Dendritic cell treated with granulocyte-macrophage colony-stimulating factor and Interleukin-4, amounts not matched to agents 40 ng/mL and 50 ng/mL, for 4 days (primary cell): ENCODE results near the gene LMF1.

Source experiments
- H3K27ac Mint-ChIP-seq: one replicate; pipeline ENCODE4 v1.8.0; 2022; ENCODE audit warnings: mild to moderate bottlenecking, mixed read lengths
- H3K27me3 Mint-ChIP-seq: one replicate; pipeline ENCODE4 v1.8.0; 2022; ENCODE audit warnings: mild to moderate bottlenecking, mixed read lengths
- H3K36me3 Mint-ChIP-seq: one replicate; pipeline ENCODE4 v1.8.0; 2022; ENCODE audit warnings: low read depth, mixed read lengths
- H3K4me1 Mint-ChIP-seq: one replicate; pipeline ENCODE4 v1.8.0; 2022; ENCODE audit warnings: low read depth, mixed read lengths
- H3K4me3 Mint-ChIP-seq: one replicate; pipeline ENCODE4 v1.8.0; 2022; ENCODE audit warnings: mild to moderate bottlenecking, moderate library complexity, mixed read lengths
- H3K9me3 Mint-ChIP-seq: one replicate; pipeline ENCODE4 v1.8.0; 2022; ENCODE audit warnings: mixed read lengths
- intact Hi-C: fragments of 100-400 bp; cut with micrococcal nuclease; formaldehyde crosslinking; loops from one replicate; pipeline ENCODE4 v1.15.0; 2022

LMF1 gene

GRCh38 chr16:881219-882097, 89.3 kb downstream of the LMF1 start:
- intact Hi-C loops = no loop called here
- H3K4me1 Mint-ChIP-seq = peaks cover 19% of the 10 kb centered on the region
- no peak overlapping the region for H3K4me3 Mint-ChIP-seq

DNA sequence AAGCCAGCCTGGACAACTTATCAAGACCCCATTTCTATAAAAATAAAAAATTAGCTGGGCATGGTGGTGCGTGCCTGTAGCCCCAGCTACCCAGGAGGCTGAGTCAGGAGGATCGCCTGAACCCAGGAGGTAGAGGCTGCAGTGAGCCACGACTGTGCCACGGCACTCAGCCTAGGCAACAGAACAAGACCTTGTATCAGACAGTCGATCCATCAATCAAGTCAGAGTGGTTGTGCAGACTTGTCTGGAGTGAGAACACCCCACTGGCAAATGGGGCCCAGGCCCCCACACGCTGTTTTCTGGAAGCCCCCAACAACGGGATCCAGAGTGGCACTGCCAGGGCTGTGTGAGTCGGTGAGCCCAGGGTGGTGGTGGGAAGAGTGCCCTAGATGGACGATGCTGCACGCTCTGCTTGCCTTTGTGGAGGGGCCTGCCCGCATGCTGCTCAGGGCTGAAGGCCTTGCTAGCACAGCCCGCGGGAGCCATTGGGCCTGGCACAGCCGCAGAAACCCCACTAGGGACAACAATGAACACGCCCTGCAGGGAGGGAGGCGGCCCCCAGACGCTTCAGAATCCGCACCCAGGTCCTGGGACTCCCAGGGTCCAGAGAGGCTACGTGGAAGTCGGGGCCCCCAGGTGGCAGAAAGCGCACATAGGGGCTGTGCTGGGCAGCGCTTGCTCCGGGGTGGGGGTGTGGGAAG, 90.2 kb downstream of the LMF1 start:
- H3K27ac Mint-ChIP-seq = no peak overlapping the region
- H3K4me3 Mint-ChIP-seq = no peak overlapping the region
- peaks cover 45% of the 10 kb centered on the region for H3K27me3 Mint-ChIP-seq
- H3K36me3 Mint-ChIP-seq = peaks cover 5% of the 10 kb centered on the region
- intact Hi-C loops = no loop called here
- H3K4me1 Mint-ChIP-seq = peaks cover 20% of the 10 kb centered on the region
- no peaks in the 10 kb centered on the region for H3K9me3 Mint-ChIP-seq

More at GRCh38 chr16:881219-882097, 89.3 kb downstream of the LMF1 start:
- H3K9me3 Mint-ChIP-seq = no peaks in the 10 kb centered on the region
- no peak overlapping the region for H3K27ac Mint-ChIP-seq
- peaks cover 40% of the 10 kb centered on the region for H3K27me3 Mint-ChIP-seq
- no peaks in the 10 kb centered on the region for H3K36me3 Mint-ChIP-seq

- intact Hi-C loops = no loop called here
- Mint-ChIP-seq H3K27me3 (peaks cover 50% of the 10 kb centered on the region), H3K4me1 (peaks cover 20% of the 10 kb centered on the region), H3K9me3 (no peaks in the 10 kb centered on the region), H3K27ac (no peak overlapping the region), H3K36me3 (peaks cover 10% of the 10 kb centered on the region), H3K4me3 (no peak overlapping the region)
Observed at GRCh38 chr16:879986-880385, 90.8 kb downstream of the LMF1 start.

DNA sequence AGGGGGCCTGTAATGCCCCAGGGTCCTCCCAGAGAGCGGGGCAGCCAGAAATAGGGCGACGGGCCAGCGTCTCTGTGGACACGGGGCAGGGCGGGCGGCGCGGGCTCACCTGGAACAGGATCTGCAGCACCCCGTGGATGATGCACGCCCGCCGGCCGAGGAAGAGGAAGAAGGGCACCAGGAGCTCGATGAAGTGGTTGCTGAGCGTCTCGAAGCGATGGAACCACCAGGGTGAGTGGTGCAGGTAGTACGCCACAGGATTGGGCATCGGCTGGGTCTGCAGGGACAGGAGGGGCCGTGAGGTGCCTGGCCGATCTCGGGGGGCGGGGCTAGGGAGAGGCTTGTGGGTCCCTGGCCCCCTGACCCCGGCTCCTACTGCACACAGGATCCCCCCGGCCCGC, 91.3 kb downstream of the LMF1 start:
- Mint-ChIP-seq H3K36me3 (peaks cover 16% of the 10 kb centered on the region), H3K27me3 (peaks cover 55% of the 10 kb centered on the region), H3K9me3 (no peaks in the 10 kb centered on the region), H3K4me3 (no peak overlapping the region), H3K4me1 (peaks cover 20% of the 10 kb centered on the region), H3K27ac (no peak overlapping the region)
- intact Hi-C loops = no loop called here

DNA sequence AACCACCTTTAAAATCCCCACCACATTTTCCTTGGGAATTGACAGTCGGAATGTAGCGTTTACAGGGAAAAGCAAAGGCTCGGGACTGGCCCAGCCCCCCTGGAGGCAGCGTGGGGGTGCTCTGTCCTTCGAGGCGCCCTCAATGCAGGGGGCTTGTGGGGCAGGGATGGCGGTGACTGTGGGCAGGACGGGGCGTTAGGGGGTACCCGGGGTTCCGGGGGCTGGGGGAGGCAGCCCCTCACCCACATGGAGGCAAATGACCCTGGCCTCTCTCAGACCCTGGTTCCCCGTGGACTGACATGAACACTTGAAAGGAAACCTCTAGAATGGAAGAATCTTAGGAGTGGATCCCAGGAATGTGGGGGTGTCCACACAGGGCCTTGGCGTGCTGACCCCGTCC, 91.9 kb downstream of the LMF1 start:
- intact Hi-C loops = no loop called here
- H3K36me3 Mint-ChIP-seq = peaks cover 19% of the 10 kb centered on the region
- no peak overlapping the region for H3K27ac Mint-ChIP-seq
- H3K27me3 Mint-ChIP-seq = peaks cover 57% of the 10 kb centered on the region
- H3K4me3 Mint-ChIP-seq = no peak overlapping the region
- H3K9me3 Mint-ChIP-seq = no peaks in the 10 kb centered on the region
- H3K4me1 Mint-ChIP-seq = peaks cover 20% of the 10 kb centered on the region

- H3K27ac Mint-ChIP-seq = no peak overlapping the region
- peaks cover 20% of the 10 kb centered on the region for H3K4me1 Mint-ChIP-seq
- intact Hi-C loops = no loop called here
- no peaks in the 10 kb centered on the region for H3K9me3 Mint-ChIP-seq
- H3K36me3 Mint-ChIP-seq = peaks cover 26% of the 10 kb centered on the region
- H3K4me3 Mint-ChIP-seq = no peak overlapping the region
- H3K27me3 Mint-ChIP-seq = peaks cover 61% of the 10 kb centered on the region
Observed at GRCh38 chr16:878072-878784, 92.6 kb downstream of the LMF1 start.

DNA sequence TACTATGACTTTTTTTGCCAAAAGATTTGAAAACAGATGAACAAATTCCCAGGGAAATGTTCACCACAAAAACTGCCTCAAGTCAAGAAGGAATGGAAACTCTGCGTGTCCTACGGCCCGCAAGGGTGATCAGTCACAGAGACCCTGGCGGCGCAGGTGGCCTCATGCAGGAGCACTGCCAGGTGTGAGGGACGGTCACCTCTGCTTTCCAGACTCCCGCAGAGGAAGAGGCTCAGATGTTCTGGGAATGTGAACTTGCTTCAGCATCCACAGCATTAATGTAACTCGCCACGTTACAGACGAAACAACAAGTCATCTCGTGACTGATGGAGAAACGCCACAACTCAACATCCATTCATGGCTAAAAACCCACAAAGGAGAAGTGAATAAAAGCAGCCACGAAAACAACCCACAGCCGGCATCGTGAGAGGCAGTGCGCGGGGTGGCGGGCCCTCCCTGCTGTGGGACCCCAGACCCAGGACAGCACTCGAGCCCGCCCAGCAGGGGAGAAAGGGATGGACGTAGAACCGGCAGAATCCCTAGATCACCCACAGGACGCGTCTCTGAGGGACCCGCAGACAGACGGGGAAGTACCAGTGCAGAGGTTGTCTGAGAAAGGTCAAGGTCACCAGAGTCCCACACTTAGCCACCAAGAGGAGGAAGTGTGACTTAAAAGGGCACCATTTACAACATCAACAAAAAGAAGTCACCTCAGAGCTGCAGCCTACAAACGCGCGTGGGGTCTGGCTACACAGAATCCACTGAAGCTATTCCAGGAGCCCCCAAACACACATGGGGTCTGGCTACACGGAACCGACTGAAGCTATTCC, 93.3 kb downstream of the LMF1 start:
- intact Hi-C loops = no loop called here
- H3K4me1 Mint-ChIP-seq = peaks cover 20% of the 10 kb centered on the region
- H3K4me3 Mint-ChIP-seq = peak overlapping the region; percentile 32
- peaks cover 26% of the 10 kb centered on the region for H3K36me3 Mint-ChIP-seq
- H3K27me3 Mint-ChIP-seq = peaks cover 58% of the 10 kb centered on the region
- H3K27ac Mint-ChIP-seq = peak overlapping the region; percentile 76
- H3K9me3 Mint-ChIP-seq = no peaks in the 10 kb centered on the region

- peaks cover 20% of the 10 kb centered on the region for H3K4me1 Mint-ChIP-seq
- H3K27me3 Mint-ChIP-seq = peaks cover 52% of the 10 kb centered on the region
- intact Hi-C loops = no loop called here
- peaks cover 28% of the 10 kb centered on the region for H3K36me3 Mint-ChIP-seq
- no peak overlapping the region for H3K4me3 Mint-ChIP-seq
- no peaks in the 10 kb centered on the region for H3K9me3 Mint-ChIP-seq
- no peak overlapping the region for H3K27ac Mint-ChIP-seq
Observed at GRCh38 chr16:876523-877241, 94.1 kb downstream of the LMF1 start.

DNA sequence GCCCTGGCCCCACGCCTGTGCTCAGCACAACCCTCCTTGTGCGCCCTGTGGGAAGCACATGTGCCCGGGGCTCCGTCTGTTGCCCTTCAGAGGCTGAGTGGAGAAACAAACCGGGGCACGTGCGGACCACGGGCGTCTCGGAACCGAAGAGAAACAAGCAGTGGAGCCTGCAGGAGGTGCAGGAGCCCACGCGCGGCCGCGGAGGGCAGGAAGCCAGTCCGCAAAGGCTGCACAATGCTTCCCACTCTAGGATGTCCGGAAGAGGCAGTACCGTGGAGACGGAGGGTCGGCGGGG, 94.8 kb downstream of the LMF1 start:
- intact Hi-C loops = no loop called here
- Mint-ChIP-seq H3K36me3 (peaks cover 33% of the 10 kb centered on the region), H3K27ac (no peak overlapping the region)

GRCh38 chr16:875182-876040, 95.4 kb downstream of the LMF1 start:
- peaks cover 38% of the 10 kb centered on the region for H3K36me3 Mint-ChIP-seq
- no peak overlapping the region for H3K27ac Mint-ChIP-seq
- intact Hi-C loops = no loop called here
- H3K27me3 Mint-ChIP-seq = peaks cover 45% of the 10 kb centered on the region
- H3K9me3 Mint-ChIP-seq = no peaks in the 10 kb centered on the region
- H3K4me3 Mint-ChIP-seq = no peak overlapping the region
- H3K4me1 Mint-ChIP-seq = peaks cover 20% of the 10 kb centered on the region

More for the DNA sequence above, 94.8 kb downstream of the LMF1 start:
- Mint-ChIP-seq H3K4me3 (no peak overlapping the region), H3K9me3 (no peaks in the 10 kb centered on the region), H3K4me1 (peaks cover 20% of the 10 kb centered on the region), H3K27me3 (peaks cover 51% of the 10 kb centered on the region)

DNA sequence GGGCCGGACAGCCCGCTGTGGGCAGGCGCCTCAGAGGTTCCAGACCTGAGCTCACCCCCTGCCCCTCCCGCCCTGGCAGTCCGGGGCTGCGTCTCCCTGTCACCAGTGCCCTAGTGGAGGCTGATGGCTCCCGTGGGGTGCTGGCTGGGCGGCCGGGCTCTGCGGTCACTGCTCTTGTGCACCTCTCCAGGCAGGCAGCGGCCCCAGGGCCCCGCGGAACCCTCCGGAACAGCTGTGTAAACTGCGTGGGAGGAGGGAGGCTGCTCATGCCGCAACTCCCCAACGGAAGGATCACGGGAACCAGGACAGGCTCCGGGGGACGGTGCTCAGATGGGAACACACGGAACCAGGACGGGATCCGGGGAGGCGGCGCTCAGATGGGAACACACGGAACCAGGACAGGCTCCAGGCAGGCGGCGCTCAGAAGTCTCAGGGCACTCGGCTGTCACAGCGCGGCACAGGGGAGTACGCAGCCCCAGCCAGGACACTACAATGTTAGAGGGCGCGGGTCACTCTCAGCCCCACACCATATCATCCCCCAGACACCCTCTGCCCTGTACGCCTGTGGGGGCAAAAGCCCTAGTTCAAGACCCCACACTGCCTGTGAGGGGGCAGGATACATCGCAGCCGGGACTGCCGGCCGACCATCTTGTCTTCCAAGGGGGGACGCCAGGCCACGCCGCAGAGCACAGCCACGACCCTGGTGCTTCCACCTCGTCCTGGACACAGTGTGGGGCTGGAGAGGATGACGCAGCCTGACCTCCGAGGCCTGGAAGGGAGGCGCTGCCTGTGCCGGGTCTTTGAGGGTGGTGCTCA, 96.2 kb downstream of the LMF1 start:
- Mint-ChIP-seq H3K9me3 (no peaks in the 10 kb centered on the region), H3K36me3 (peaks cover 38% of the 10 kb centered on the region), H3K27ac (no peak overlapping the region), H3K4me3 (no peak overlapping the region), H3K27me3 (peaks cover 41% of the 10 kb centered on the region), H3K4me1 (peaks cover 20% of the 10 kb centered on the region)
- intact Hi-C loops = no loop called here

DNA sequence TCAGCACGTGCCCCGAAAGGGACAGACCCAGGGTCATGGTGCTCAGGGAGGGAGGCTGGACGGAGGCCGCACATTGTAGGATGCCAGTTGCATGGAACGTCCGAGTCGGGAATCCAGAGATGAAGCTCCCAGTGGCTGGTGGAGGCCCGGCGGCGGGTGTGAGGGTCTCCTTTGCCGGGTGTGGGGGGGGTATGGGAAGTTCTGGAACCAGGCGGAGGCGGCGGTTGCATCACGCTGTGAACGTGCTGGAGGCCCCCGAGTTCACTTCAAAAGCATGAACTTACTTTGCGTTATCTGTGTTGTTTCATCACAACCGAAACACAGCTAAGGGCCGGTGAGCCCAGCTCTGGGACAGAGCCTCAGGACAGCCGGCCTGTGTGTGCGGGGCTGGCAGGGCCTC, 96.9 kb downstream of the LMF1 start:
- intact Hi-C loops = no loop called here
- H3K4me3 Mint-ChIP-seq = no peak overlapping the region

More for the DNA sequence above, 96.9 kb downstream of the LMF1 start:
- Mint-ChIP-seq H3K27me3 (peaks cover 35% of the 10 kb centered on the region), H3K36me3 (peaks cover 38% of the 10 kb centered on the region), H3K9me3 (no peaks in the 10 kb centered on the region), H3K27ac (no peak overlapping the region), H3K4me1 (peaks cover 20% of the 10 kb centered on the region)
